Bronchial epithelial cell (primary cell): ENCODE results near the gene CD40LG. TPM values are rescaled to one million over a fixed set of nuclear protein-coding genes. Genes with fewer than 3 reads are reported as not detected.

Source experiments
- DNase-seq: peaks from one replicate; pipeline ENCODE4 v3.0.0-alpha.2; 2010; ENCODE audit warnings: low read depth
- FAIRE-seq: peaks from 2 replicates; lab custom pipeline; 2011; peaks lifted over from hg19 to GRCh38; lab: Jason Lieb, UNC
- H3K27me3 ChIP-seq: 2 replicates; pipeline ENCODE4 v1.5.1; 2011; ENCODE audit warnings: low read length; ENCODE audit not compliant: control insufficient read depth, insufficient read depth
- H3K36me3 ChIP-seq: 2 replicates; pipeline ENCODE4 v1.5.1; 2011; ENCODE audit warnings: low read length; ENCODE audit not compliant: control insufficient read depth, insufficient read depth
- H3K4me3 ChIP-seq: 2 replicates; pipeline ENCODE4 v1.5.1; 2011; ENCODE audit warnings: mild to moderate bottlenecking, low read depth, low read length, control low read depth
- CTCF ChIP-seq: IDR thresholded peaks from 2 replicates; pipeline ENCODE4 v1.5.1; 2011; ENCODE audit warnings: mild to moderate bottlenecking, moderate library complexity, low read length, control low read depth, inconsistent platforms; ENCODE audit not compliant: insufficient read depth, severe bottlenecking
- total RNA-seq: library from RNA; depleted of rRNA; stranded (reverse); fragments of >200 nt; gene quantifications from 2 replicates; pipeline ENCODE4 v1.2.1, GENCODE V29; 2014

CD40LG gene
- total RNA-seq, 1 donor from 2014 or later: not detected

- Histone ChIP-seq H3K4me3 (no peak overlapping the region), H3K36me3 (no peaks in the 10 kb centered on the region), H3K27me3 (no peaks in the 10 kb centered on the region)
- no peak for TF ChIP-seq CTCF
- DNase-seq (no peak), FAIRE-seq (no peak)
Measured at GRCh38 chrX:136659174-136659573, 11.2 kb downstream of the CD40LG start.

- FAIRE-seq: no peak
- TF ChIP-seq CTCF: no peak
Measured at GRCh38 chrX:136660896-136661295, 12.9 kb downstream of the CD40LG start.

GRCh38 chrX:136662104-136662503 is 14.1 kb downstream of the CD40LG start:
- Histone ChIP-seq H3K27me3 (no peaks in the 10 kb centered on the region), H3K4me3 (no peak overlapping the region), H3K36me3 (no peaks in the 10 kb centered on the region)
- DNase-seq (no peak), FAIRE-seq (no peak)
- TF ChIP-seq CTCF: no peak

More at GRCh38 chrX:136660896-136661295, 12.9 kb downstream of the CD40LG start:
- no peak overlapping the region for H3K4me3 ChIP-seq
- H3K27me3 ChIP-seq: no peaks in the 10 kb centered on the region
- DNase-seq: no peak
- H3K36me3 ChIP-seq: no peaks in the 10 kb centered on the region

- Histone ChIP-seq H3K27me3 (no peaks in the 10 kb centered on the region), H3K4me3 (no peak overlapping the region), H3K36me3 (no peaks in the 10 kb centered on the region)
- TF ChIP-seq CTCF: no peak
- FAIRE-seq (no peak), DNase-seq (no peak)
Measured at GRCh38 chrX:136662976-136663375, 15.0 kb downstream of the CD40LG start.

GRCh38 chrX:136665258-136665900 is 17.4 kb downstream of the CD40LG start:
- no peak for FAIRE-seq
- no peaks in the 10 kb centered on the region for H3K36me3 ChIP-seq
- H3K27me3 ChIP-seq: no peaks in the 10 kb centered on the region
- no peak for DNase-seq
- no peak for TF ChIP-seq CTCF
- H3K4me3 ChIP-seq: no peak overlapping the region

- Histone ChIP-seq H3K27me3 (no peaks in the 10 kb centered on the region), H3K4me3 (no peak overlapping the region), H3K36me3 (no peaks in the 10 kb centered on the region)
- TF ChIP-seq CTCF: no peak
- DNase-seq: no peak
- FAIRE-seq: no peak
Measured at GRCh38 chrX:136666088-136666487, 18.1 kb downstream of the CD40LG start.
